Measurements from ENCODE around the gene HLA-E.

- no peak for TF ChIP-seq CTCF (IDR thresholded peaks at IDR 0.05)
- no peak for TF ChIP-seq POLR2A (IDR thresholded peaks at IDR 0.05)
Observed at GRCh38 chr6:30530014-30530413, 40.7 kb downstream of the HLA-E start.
